ENCODE data around the gene ADIPOR2. TPM values are rescaled to one million over a fixed set of nuclear protein-coding genes. Genes with fewer than 3 reads are reported as not detected.

The ADIPOR2 gene
- total and polyA plus RNA-seq, 4 donors, result 14.8 to 50.5 (median 31.7) TPM

GRCh38 chr12:1695886-1696670 is 5.2 kb downstream of the ADIPOR2 start:
- intact Hi-C loops (cut with DNase I), result loop anchor here in 1 of 2 donors (10.0 kb wide), 1 partner anchor 79 kb away; no protein-coding TSS in a partner anchor
- H3K27ac ChIP-seq (ENCODE audit: low read depth in 1 of 2, low read length in 2 of 2), result no peak overlapping the region
- no peak overlapping the region for H3K4me3 ChIP-seq (ENCODE audit: low read length in 2 of 2)
- H3K9me3 ChIP-seq (ENCODE audit: control insufficient read depth, low read length), result no peaks in the 10 kb centered on the region
- 67 to 68% methylated on average over 8 of the region's 8 CpGs for WGBS, 2 donors
- H3K4me1 ChIP-seq (ENCODE audit: control insufficient read depth in 1 of 2, insufficient read depth in 2 of 2, low read length in 2 of 2), result peaks cover 1 to 10% of the 10 kb centered on the region in 2 donors
- ATAC-seq (ENCODE audit: low FRiP score), result no peak
- no peaks in the 10 kb centered on the region for H3K36me3 ChIP-seq (ENCODE audit: control insufficient read depth in 1 of 2, insufficient read depth in 2 of 2, low read length in 1 of 2)
- no peaks in the 10 kb centered on the region for H3K27me3 ChIP-seq (ENCODE audit: control insufficient read depth in 1 of 2, insufficient read depth in 2 of 2, low read length in 1 of 2)
- DNase-seq, result no peak

GRCh38 chr12:1696800-1697199 is 5.9 kb downstream of the ADIPOR2 start:
- no peak overlapping the region for H3K27ac ChIP-seq (ENCODE audit: low read depth in 1 of 2, low read length in 2 of 2)

DNA sequence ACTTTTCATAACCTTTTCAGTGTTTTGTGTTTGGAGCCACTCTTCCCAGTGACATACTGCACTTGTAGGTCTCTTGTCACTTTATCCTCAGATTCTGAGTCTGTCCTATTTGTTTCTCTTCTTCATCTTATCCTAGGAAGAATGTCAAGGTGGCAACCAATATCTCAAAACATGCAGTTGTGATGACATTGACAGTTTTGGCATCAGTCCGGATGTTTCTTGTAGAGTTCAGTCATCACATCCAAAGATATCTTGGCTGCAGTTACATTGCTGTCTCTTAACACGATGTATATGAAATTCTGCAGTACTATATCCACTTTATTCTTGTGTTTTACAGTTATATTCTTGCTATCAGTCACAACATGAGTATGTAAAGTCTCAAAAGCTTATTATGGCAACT is 6.4 kb downstream of the ADIPOR2 start:
- Histone ChIP-seq H3K9me3 (ENCODE audit: control insufficient read depth, low read length) (no peaks in the 10 kb centered on the region), H3K4me3 (ENCODE audit: low read length in 2 of 2) (no peak overlapping the region), H3K36me3 (ENCODE audit: control insufficient read depth in 1 of 2, insufficient read depth in 2 of 2, low read length in 1 of 2) (no peaks in the 10 kb centered on the region), H3K27ac (ENCODE audit: low read depth in 1 of 2, low read length in 2 of 2) (no peak overlapping the region), H3K27me3 (ENCODE audit: control insufficient read depth in 1 of 2, insufficient read depth in 2 of 2, low read length in 1 of 2) (no peaks in the 10 kb centered on the region), H3K4me1 (ENCODE audit: control insufficient read depth in 1 of 2, insufficient read depth in 2 of 2, low read length in 2 of 2) (peaks cover 1 to 10% of the 10 kb centered on the region in 2 donors)
- intact Hi-C loops (cut with DNase I), result loop anchor here in 1 of 2 donors (10.0 kb wide), 1 partner anchor 78 kb away; no protein-coding TSS in a partner anchor
- ATAC-seq (ENCODE audit: low FRiP score), result no peak
- no peak for DNase-seq
- 29 to 30% methylated on average over 2 of the region's 2 CpGs for WGBS, 2 donors

More at GRCh38 chr12:1696800-1697199, 5.9 kb downstream of the ADIPOR2 start:
- ATAC-seq (ENCODE audit: low FRiP score), result no peak
- intact Hi-C loops (cut with DNase I), result loop anchor here in 1 of 2 donors (10.0 kb wide), 1 partner anchor 78 kb away; no protein-coding TSS in a partner anchor
- Histone ChIP-seq H3K4me1 (ENCODE audit: control insufficient read depth in 1 of 2, insufficient read depth in 2 of 2, low read length in 2 of 2) (peaks cover 1 to 10% of the 10 kb centered on the region in 2 donors), H3K36me3 (ENCODE audit: control insufficient read depth in 1 of 2, insufficient read depth in 2 of 2, low read length in 1 of 2) (no peaks in the 10 kb centered on the region), H3K9me3 (ENCODE audit: control insufficient read depth, low read length) (no peaks in the 10 kb centered on the region), H3K27me3 (ENCODE audit: control insufficient read depth in 1 of 2, insufficient read depth in 2 of 2, low read length in 1 of 2) (no peaks in the 10 kb centered on the region), H3K4me3 (ENCODE audit: low read length in 2 of 2) (no peak overlapping the region)
- DNase-seq, result no peak

DNA sequence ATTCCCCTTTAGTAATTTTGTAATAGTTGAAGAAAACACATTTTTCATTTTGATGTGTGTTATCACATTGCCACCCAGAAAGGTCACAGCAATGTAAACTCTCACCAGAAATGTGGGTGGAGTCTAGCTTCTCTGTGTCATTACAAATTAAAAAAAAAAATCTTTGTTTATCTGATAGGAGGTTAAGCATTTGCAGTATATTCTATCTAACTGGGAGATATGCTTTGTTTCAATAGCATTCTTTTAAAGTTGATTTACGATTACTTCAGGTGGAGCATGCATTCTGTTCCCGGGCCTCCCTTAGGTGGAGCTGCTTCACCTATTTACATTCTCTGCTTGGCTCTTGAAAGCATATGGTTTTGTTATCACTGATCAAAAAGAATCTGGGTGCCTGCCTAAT is 7.8 kb downstream of the ADIPOR2 start:
- H3K27me3 ChIP-seq (ENCODE audit: control insufficient read depth in 1 of 2, insufficient read depth in 2 of 2, low read length in 1 of 2), result no peaks in the 10 kb centered on the region
- ATAC-seq (ENCODE audit: low FRiP score), result no peak
- H3K27ac ChIP-seq (ENCODE audit: low read depth in 1 of 2, low read length in 2 of 2), result no peak overlapping the region
- DNase-seq, result no peak
- intact Hi-C loops (cut with DNase I), result loop anchor here in 1 of 2 donors (10.0 kb wide), 1 partner anchor 76 kb away; no protein-coding TSS in a partner anchor
- H3K4me3 ChIP-seq (ENCODE audit: low read length in 2 of 2), result no peak overlapping the region
- WGBS, 2 donors, result 93 to 98% methylated on average over 2 of the region's 2 CpGs
- H3K4me1 ChIP-seq (ENCODE audit: control insufficient read depth in 1 of 2, insufficient read depth in 2 of 2, low read length in 2 of 2), result peaks cover 1 to 10% of the 10 kb centered on the region in 2 donors
- H3K9me3 ChIP-seq (ENCODE audit: control insufficient read depth, low read length), result no peaks in the 10 kb centered on the region
- H3K36me3 ChIP-seq (ENCODE audit: control insufficient read depth in 1 of 2, insufficient read depth in 2 of 2, low read length in 1 of 2), result no peaks in the 10 kb centered on the region

- Histone ChIP-seq H3K27me3 (ENCODE audit: control insufficient read depth in 1 of 2, insufficient read depth in 2 of 2, low read length in 1 of 2) (no peaks in the 10 kb centered on the region), H3K36me3 (ENCODE audit: control insufficient read depth in 1 of 2, insufficient read depth in 2 of 2, low read length in 1 of 2) (no peaks in the 10 kb centered on the region), H3K4me3 (ENCODE audit: low read length in 2 of 2) (no peak overlapping the region), H3K4me1 (ENCODE audit: control insufficient read depth in 1 of 2, insufficient read depth in 2 of 2, low read length in 2 of 2) (no peaks in the 10 kb centered on the region), H3K9me3 (ENCODE audit: control insufficient read depth, low read length) (no peaks in the 10 kb centered on the region), H3K27ac (ENCODE audit: low read depth in 1 of 2, low read length in 2 of 2) (no peak overlapping the region)
- DNase-seq (no peak), ATAC-seq (ENCODE audit: low FRiP score) (no peak)
- intact Hi-C loops (cut with DNase I), result no loop called here
- 62 to 71% methylated on average over 2 of the region's 2 CpGs for WGBS, 2 donors
Observed at GRCh38 chr12:1702713-1703112, 11.8 kb downstream of the ADIPOR2 start.

DNA sequence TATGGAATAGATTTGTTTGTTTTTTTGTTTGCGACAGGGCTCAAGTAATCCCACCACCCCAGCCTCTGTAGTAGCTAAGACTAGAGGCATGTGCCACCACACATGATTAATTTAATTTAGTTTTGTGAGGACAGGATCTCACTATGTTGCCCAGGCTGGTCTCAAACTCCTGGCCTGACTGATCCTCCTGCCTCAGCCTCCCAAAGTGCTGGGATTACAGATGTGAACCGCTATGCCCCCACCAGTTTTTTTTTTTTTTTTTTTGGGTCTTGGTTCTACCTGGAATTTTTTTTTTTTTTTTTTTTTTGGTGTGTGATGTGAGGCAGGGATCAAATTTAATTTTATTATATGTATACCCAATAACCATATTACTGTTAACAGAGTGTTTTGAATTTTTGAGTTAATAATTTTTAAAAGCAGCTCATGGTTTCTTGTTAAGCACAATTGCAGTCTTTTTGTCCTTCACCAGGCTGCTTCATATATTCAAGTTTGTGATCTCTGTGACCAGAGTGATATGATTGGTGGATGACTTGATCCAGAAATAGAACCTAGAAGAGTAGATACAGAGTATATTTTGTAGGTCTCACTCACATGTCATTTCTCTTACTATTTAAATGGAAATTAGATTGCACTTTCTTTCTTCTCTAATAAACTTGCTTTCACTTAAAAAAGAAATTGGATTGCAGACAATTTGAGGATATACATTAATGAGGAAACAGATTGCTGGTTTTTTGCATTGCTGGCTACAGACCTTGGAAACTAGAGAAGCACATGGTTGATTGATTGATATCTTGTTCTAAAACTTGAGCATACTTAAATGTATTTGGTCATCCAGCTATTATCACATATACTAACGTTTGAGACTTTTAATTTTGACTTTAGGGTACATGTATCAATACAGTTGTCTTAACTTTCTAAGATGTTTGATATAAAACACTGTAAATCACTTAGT is 13.2 kb downstream of the ADIPOR2 start:
- H3K27me3 ChIP-seq (ENCODE audit: control insufficient read depth in 1 of 2, insufficient read depth in 2 of 2, low read length in 1 of 2), result no peaks in the 10 kb centered on the region
- no peak overlapping the region for H3K4me3 ChIP-seq (ENCODE audit: low read length in 2 of 2)
- H3K9me3 ChIP-seq (ENCODE audit: control insufficient read depth, low read length), result no peaks in the 10 kb centered on the region
- intact Hi-C loops (cut with DNase I), result no loop called here
- no peaks in the 10 kb centered on the region for H3K36me3 ChIP-seq (ENCODE audit: control insufficient read depth in 1 of 2, insufficient read depth in 2 of 2, low read length in 1 of 2)
- ATAC-seq (ENCODE audit: low FRiP score), result no peak
- no peaks in the 10 kb centered on the region for H3K4me1 ChIP-seq (ENCODE audit: control insufficient read depth in 1 of 2, insufficient read depth in 2 of 2, low read length in 2 of 2)
- 74 to 78% methylated on average over 3 of the region's 3 CpGs for WGBS, 2 donors
- H3K27ac ChIP-seq (ENCODE audit: low read depth in 1 of 2, low read length in 2 of 2), result no peak overlapping the region
- no peak for DNase-seq

GRCh38 chr12:1705774-1706631 is 15.1 kb downstream of the ADIPOR2 start:
- no peaks in the 10 kb centered on the region for H3K9me3 ChIP-seq (ENCODE audit: control insufficient read depth, low read length)
- ATAC-seq (ENCODE audit: low FRiP score) (no peak), DNase-seq (no peak)
- H3K27me3 ChIP-seq (ENCODE audit: control insufficient read depth in 1 of 2, insufficient read depth in 2 of 2, low read length in 1 of 2), result no peaks in the 10 kb centered on the region
- no peaks in the 10 kb centered on the region for H3K36me3 ChIP-seq (ENCODE audit: control insufficient read depth in 1 of 2, insufficient read depth in 2 of 2, low read length in 1 of 2)
- intact Hi-C loops (cut with DNase I), result no loop called here
- H3K27ac ChIP-seq (ENCODE audit: low read depth in 1 of 2, low read length in 2 of 2), result no peak overlapping the region
- H3K4me1 ChIP-seq (ENCODE audit: control insufficient read depth in 1 of 2, insufficient read depth in 2 of 2, low read length in 2 of 2), result no peaks in the 10 kb centered on the region
- H3K4me3 ChIP-seq (ENCODE audit: low read length in 2 of 2), result no peak overlapping the region
- 92 to 93% methylated on average over 3 of the region's 3 CpGs for WGBS, 2 donors

- no peak overlapping the region for H3K4me3 ChIP-seq (ENCODE audit: low read length in 2 of 2)
- DNase-seq (no peak), ATAC-seq (ENCODE audit: low FRiP score) (no peak)
- WGBS, 2 donors, result 68 to 70% methylated on average over 1 of the region's 1 CpG
- H3K27ac ChIP-seq (ENCODE audit: low read depth in 1 of 2, low read length in 2 of 2), result no peak overlapping the region
- no peaks in the 10 kb centered on the region for H3K9me3 ChIP-seq (ENCODE audit: control insufficient read depth, low read length)
- H3K27me3 ChIP-seq (ENCODE audit: control insufficient read depth in 1 of 2, insufficient read depth in 2 of 2, low read length in 1 of 2), result no peaks in the 10 kb centered on the region
- intact Hi-C loops (cut with DNase I), result no loop called here
- H3K36me3 ChIP-seq (ENCODE audit: control insufficient read depth in 1 of 2, insufficient read depth in 2 of 2, low read length in 1 of 2), result no peaks in the 10 kb centered on the region
- H3K4me1 ChIP-seq (ENCODE audit: control insufficient read depth in 1 of 2, insufficient read depth in 2 of 2, low read length in 2 of 2), result no peaks in the 10 kb centered on the region
Observed at GRCh38 chr12:1706632-1706980, 15.7 kb downstream of the ADIPOR2 start.
